Stomach (tissue), 9 donors: Measurements from ENCODE around the gene NUAK1. TPM values are rescaled to one million over a fixed set of nuclear protein-coding genes. Genes with fewer than 3 reads are reported as not detected.

ENCODE experiments used
- DNase-seq, 2 donors: peaks; one replicate each; pipeline versions ENCODE4 v3.0.0 to v3.0.0-alpha.2; 2013 to 2019
- H3K27ac ChIP-seq, 5 donors: fragments of 200-600 bp in 4 of 5; sonication (generic) in 4 of 5; one replicate each; pipeline ENCODE4 v1.5.1; 2013 to 2019; ENCODE audit warnings: mild to moderate bottlenecking in 1 of 5, moderate library complexity in 1 of 5
- H3K27me3 ChIP-seq, 3 donors: fragments of 200-600 bp; sonication (generic); one replicate each; pipeline ENCODE4 v1.5.1; 2017 to 2019; ENCODE audit warnings: mixed run types in 1 of 3
- H3K36me3 ChIP-seq, 4 donors: fragments of 200-600 bp; sonication (generic); 1 replicate in 3 of 4; 2 replicates in 1 of 4; pipeline ENCODE4 v1.5.1; 2016 to 2019
- H3K4me1 ChIP-seq, 4 donors: fragments of 200-600 bp; sonication (generic); one replicate each; pipeline ENCODE4 v1.5.1; 2016 to 2019
- H3K4me3 ChIP-seq, 4 donors: fragments of 200-600 bp; sonication (generic) in 3 of 4; one replicate each; pipeline ENCODE4 v1.5.1; 2016 to 2019; ENCODE audit warnings: mild to moderate bottlenecking in 1 of 4
- H3K9me3 ChIP-seq, 4 donors: fragments of 200-600 bp; sonication (generic); one replicate each; pipeline ENCODE4 v1.5.1; 2016 to 2019
- EP300 ChIP-seq: sonication (generic); formaldehyde crosslinking; IDR thresholded peaks from one replicate; pipeline ENCODE4 v1.6.1; 2017; ENCODE audit warnings: antibody characterized with exemption
- POLR2A ChIP-seq, 4 donors: fragments of 450-650 bp; IDR thresholded peaks; one replicate each; pipeline ENCODE4 v1.6.1; 2016; ENCODE audit warnings: antibody characterized with exemption in 4 of 4, control low read depth in 2 of 4, mild to moderate bottlenecking in 1 of 4, moderate library complexity in 1 of 4
- POLR2AphosphoS5 ChIP-seq, 3 donors: sonication (generic); formaldehyde crosslinking; IDR thresholded peaks; one replicate each; pipeline ENCODE4 v1.6.1; 2016; ENCODE audit warnings: antibody characterized with exemption in 3 of 3
- WGBS, 5 donors: extraction: QIAGEN DNeasy Blood & Tissue Kit in 3 of 5; methylation state at CpG; one replicate each; pipeline versions ENCODE4 v1.1.5 to v1.1.7; 2013 to 2018; 5-methylcytosine and 5-hydroxymethylcytosine counted together
- intact Hi-C: fragments of 100-400 bp; cut with DNase I; formaldehyde crosslinking; loops from one replicate; pipeline ENCODE4 v1.15.1; 2023; ENCODE audit warnings: low total_unique reads
- polyA plus RNA-seq, 3 donors: library from polyadenylated mRNA; stranded (reverse); fragments of 200-250 nt; gene quantifications; one replicate each; pipeline ENCODE4 v1.2.3, GENCODE V29; 2013
- total RNA-seq, 5 donors: library from RNA; depleted of rRNA; stranded (reverse); fragments of >200 nt; gene quantifications; one replicate each; pipeline versions ENCODE4 v1.1.0 to v1.2.3, GENCODE V29; 2014 to 2016
- TF ChIP-seq, protein P1 (sequence below), 7 experiments: fragments of 450-650 bp in 4 of 7; fragments of 200-600 bp in 3 of 7; sonication (generic) in 3 of 7; IDR thresholded peaks; one replicate each; pipeline ENCODE4 v1.5.1; 2016 to 2019; ENCODE audit warnings: antibody characterized with exemption in 7 of 7, control low read depth in 2 of 7, mild to moderate bottlenecking in 1 of 7
- donor health status: healthy with polysubstance abuse.
- donor health status: Bipolar disorder and iron deficiency.
- donor health status: healthy.

The NUAK1 gene
- total and polyA plus RNA-seq, 8 donors, result 0.58 to 79.0 (median 4.3) TPM

DNA sequence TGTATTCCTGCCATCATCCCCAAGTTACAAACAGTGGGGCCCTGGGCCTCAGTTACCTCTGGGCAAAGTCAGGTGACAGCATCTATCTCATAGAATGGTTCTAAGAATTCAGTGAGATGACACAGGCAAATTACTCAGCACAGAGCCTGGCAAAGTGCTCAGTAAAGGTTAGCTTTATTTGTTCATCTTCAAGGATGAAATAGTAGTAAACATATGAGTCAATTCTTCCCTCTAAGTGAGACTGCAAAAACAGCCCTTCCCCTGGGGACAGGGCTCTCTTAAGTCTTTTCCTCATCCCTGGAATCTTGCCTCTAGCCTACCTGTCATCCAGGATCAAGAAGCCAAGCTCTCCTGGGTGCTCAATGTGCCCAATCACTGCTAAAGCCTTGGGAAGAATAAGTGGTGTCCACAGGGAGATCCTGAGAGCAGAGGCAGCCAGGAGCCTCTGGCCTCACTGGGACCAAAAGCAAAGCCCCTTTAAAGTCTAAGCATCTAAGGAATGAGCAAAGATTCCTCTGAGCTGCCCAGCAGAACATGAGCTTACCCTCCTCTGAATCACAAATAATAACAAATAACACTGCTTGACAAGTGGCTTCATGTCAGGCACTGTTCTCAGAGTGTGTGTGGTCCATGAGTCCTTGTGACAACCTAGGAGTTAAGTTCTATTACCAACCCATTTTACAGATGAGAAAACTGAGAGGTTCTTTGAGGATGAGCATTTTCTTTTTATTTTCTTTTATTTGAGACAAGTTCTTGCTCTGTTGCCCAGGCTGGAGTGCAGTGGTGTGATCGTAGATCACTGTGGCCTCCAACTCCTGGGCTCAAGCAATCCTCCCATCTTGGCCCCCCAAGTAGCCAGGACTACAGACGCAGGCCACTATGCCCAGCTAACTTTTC is 12.1 kb downstream of the NUAK1 start:
- TF ChIP-seq, protein P1, sequence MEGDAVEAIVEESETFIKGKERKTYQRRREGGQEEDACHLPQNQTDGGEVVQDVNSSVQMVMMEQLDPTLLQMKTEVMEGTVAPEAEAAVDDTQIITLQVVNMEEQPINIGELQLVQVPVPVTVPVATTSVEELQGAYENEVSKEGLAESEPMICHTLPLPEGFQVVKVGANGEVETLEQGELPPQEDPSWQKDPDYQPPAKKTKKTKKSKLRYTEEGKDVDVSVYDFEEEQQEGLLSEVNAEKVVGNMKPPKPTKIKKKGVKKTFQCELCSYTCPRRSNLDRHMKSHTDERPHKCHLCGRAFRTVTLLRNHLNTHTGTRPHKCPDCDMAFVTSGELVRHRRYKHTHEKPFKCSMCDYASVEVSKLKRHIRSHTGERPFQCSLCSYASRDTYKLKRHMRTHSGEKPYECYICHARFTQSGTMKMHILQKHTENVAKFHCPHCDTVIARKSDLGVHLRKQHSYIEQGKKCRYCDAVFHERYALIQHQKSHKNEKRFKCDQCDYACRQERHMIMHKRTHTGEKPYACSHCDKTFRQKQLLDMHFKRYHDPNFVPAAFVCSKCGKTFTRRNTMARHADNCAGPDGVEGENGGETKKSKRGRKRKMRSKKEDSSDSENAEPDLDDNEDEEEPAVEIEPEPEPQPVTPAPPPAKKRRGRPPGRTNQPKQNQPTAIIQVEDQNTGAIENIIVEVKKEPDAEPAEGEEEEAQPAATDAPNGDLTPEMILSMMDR (IDR thresholded peaks at IDR 0.05), result no peak
- TF ChIP-seq POLR2AphosphoS5 (IDR thresholded peaks at IDR 0.05) (peak in 2 of 3 donors; percentile 4 to 25), POLR2A (IDR thresholded peaks at IDR 0.05) (no peak), EP300 (no peak)
- Histone ChIP-seq H3K4me3 (no peak overlapping the region), H3K4me1 (peaks cover 0 to 46% (median 23%) of the 10 kb centered on the region in 4 donors), H3K9me3 (no peaks in the 10 kb centered on the region), H3K27ac (peak overlapping the region; percentile 22 to 70 (median 64)), H3K36me3 (no peaks in the 10 kb centered on the region), H3K27me3 (no peaks in the 10 kb centered on the region)
- no peak for DNase-seq
- WGBS, 5 donors, result 89 to 96% (median 96%) methylated on average over 2 of the region's 2 CpGs
- intact Hi-C loops, result no loop called here

DNA sequence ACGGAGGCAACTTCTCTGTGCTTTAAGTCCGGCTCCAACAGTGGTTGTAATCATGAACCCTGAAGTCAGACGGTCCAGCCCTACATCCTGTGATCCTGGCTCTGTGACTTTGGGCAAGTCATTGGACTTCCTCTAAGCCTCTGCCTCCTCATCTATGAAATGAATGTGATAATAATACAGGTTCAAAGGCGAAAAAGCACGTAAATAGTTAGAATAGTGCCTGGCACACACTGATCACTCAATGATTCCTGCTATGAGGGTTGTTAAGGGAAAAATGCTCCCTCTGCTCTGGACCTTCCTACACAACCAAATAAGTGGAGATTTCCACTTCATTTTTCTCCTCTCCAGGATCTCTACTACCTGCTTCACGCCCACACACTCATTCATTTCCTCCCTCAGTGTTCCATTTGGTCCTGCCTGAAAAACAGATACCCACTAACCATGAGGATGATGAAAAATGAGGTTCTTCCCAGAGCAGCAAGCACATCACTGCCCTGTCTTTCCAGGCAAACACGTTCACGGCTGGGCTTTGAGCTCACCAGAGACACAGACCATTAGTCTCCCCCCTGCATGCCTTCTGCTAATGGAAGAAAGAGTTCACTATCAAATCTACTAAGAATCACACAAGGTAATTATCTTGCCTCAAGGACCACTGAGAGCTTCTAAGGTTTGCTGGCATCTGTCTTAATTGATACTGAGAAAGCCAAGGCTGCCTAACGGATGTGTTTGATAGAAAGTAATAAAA is 13.2 kb downstream of the NUAK1 start:
- intact Hi-C loops, result no loop called here
- DNase-seq, result no peak
- no peaks in the 10 kb centered on the region for H3K36me3 ChIP-seq
- H3K4me1 ChIP-seq, result peaks cover 0 to 50% (median 19%) of the 10 kb centered on the region in 4 donors
- TF ChIP-seq, protein P1 (IDR thresholded peaks at IDR 0.05), result no peak
- no peak overlapping the region for H3K4me3 ChIP-seq
- WGBS, 5 donors, result 80 to 86% (median 84%) methylated on average over 9 of the region's 9 CpGs
- no peaks in the 10 kb centered on the region for H3K9me3 ChIP-seq
- no peaks in the 10 kb centered on the region for H3K27me3 ChIP-seq
- peak overlapping the region in 4 of 5 donors; percentile 38 to 70 (median 66) for H3K27ac ChIP-seq

DNA sequence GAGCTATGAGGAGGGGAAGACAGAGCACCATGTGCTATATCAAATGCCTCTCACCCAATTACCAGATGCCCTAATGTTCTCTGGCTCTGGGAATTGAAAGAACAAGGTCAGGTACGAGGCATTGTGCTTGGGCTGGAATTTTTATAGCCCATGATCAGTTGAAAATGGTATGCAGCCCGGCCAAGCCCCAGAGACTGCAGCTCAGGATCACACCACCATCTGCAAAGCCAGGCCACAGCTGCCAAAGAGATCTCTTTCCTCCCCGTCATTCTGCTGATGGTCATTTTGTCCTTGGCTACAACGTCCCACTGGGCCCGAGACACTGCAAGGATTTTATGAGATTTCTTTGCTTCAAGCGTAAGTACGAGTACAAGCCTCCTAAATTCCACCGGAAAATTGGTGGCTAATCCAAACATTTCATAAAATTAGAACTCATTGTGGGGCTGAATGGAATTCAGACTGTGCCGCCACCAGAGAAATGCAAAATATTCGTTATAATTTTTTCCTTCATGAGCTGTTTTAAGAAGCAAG is 15.1 kb downstream of the NUAK1 start:
- H3K36me3 ChIP-seq, result no peaks in the 10 kb centered on the region
- no peak overlapping the region for H3K4me3 ChIP-seq
- H3K9me3 ChIP-seq, result no peaks in the 10 kb centered on the region
- WGBS, 5 donors, result 64 to 79% (median 75%) methylated on average over 10 of the region's 10 CpGs
- DNase-seq, result no peak
- intact Hi-C loops, result no loop called here
- peaks cover 0 to 68% (median 22%) of the 10 kb centered on the region in 4 donors for H3K4me1 ChIP-seq
- peak overlapping the region in 4 of 5 donors; percentile 1 to 64 (median 52) for H3K27ac ChIP-seq
- TF ChIP-seq POLR2AphosphoS5 (IDR thresholded peaks at IDR 0.05) (no peak), EP300 (no peak), POLR2A (IDR thresholded peaks at IDR 0.05) (no peak)
- TF ChIP-seq, protein P1 (IDR thresholded peaks at IDR 0.05), result no peak
- H3K27me3 ChIP-seq, result no peaks in the 10 kb centered on the region

DNA sequence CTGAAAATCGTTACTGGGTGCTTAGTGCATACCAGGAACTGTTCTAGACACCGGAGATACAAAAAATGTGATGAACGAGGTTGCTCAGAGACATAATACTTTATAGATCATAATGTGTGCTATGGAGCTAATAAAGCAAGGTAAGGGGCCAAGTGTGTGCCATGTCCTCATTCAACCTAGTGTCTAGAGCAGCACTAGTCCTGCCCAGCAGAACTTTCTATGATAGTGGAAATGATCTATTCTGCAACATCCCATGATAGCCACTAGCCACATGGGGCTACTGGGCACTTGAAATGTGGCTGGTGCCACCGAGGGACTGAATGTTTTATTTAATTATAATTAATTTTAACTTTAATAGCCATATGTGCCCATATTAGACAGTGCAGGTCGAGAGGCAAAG is 15.6 kb downstream of the NUAK1 start:
- Histone ChIP-seq H3K9me3 (no peaks in the 10 kb centered on the region), H3K4me3 (no peak overlapping the region), H3K4me1 (peaks cover 0 to 71% (median 23%) of the 10 kb centered on the region in 4 donors), H3K27ac (peak overlapping the region in 4 of 5 donors; percentile 1 to 64 (median 52)), H3K36me3 (no peaks in the 10 kb centered on the region), H3K27me3 (no peaks in the 10 kb centered on the region)
- no peak for DNase-seq
- TF ChIP-seq POLR2A (IDR thresholded peaks at IDR 0.05) (no peak), EP300 (no peak), POLR2AphosphoS5 (IDR thresholded peaks at IDR 0.05) (no peak)
- TF ChIP-seq, protein P1 (IDR thresholded peaks at IDR 0.05), result no peak
- intact Hi-C loops, result no loop called here
- WGBS, 5 donors, result 77 to 83% (median 80%) methylated on average over 5 of the region's 5 CpGs
